Kidney (tissue), 14 donors: Measurements from ENCODE around the gene TENM4. TPM values are rescaled to one million over a fixed set of nuclear protein-coding genes. Genes with fewer than 3 reads are reported as not detected.

Source experiments
- DNase-seq, 5 donors: peaks; one replicate each; pipeline ENCODE4 v3.0.0-alpha.2; 2013 to 2020
- FAIRE-seq: peaks from 2 replicates; lab custom pipeline; 2012; peaks lifted over from hg19 to GRCh38; lab: Jason Lieb, UNC
- H3K27ac ChIP-seq, 2 donors: one replicate each; pipeline ENCODE4 v1.7.0; 2013; ENCODE audit warnings: low read depth in 2 of 2, low read length in 2 of 2, inconsistent platforms in 1 of 2
- H3K27me3 ChIP-seq: one replicate; pipeline ENCODE4 v1.7.1; 2013; ENCODE audit warnings: low read length, inconsistent platforms; ENCODE audit not compliant: control insufficient read depth, insufficient read depth
- H3K36me3 ChIP-seq, 3 donors: one replicate each; pipeline versions ENCODE4 v1.7.0 to v1.7.1; 2013; ENCODE audit warnings: low read length in 3 of 3, control low read depth in 1 of 3, inconsistent platforms in 1 of 3; ENCODE audit not compliant: insufficient read depth in 3 of 3, control insufficient read depth in 2 of 3
- H3K4me1 ChIP-seq, 3 donors: one replicate each; pipeline versions ENCODE4 v1.7.0 to v1.7.1; 2013; ENCODE audit warnings: low read length in 3 of 3, inconsistent platforms in 1 of 3, low read depth in 1 of 3; ENCODE audit not compliant: control insufficient read depth in 2 of 3, insufficient read depth in 2 of 3
- H3K4me3 ChIP-seq, 3 donors: one replicate each; pipeline versions ENCODE4 v1.7.0 to v1.8.1; 2013; ENCODE audit warnings: low read length in 3 of 3, control low read depth in 1 of 3, inconsistent platforms in 1 of 3
- H3K9ac ChIP-seq, 3 donors: one replicate each; pipeline versions ENCODE4 v1.7.0 to v1.7.1; 2013; ENCODE audit warnings: low read length in 3 of 3, control low read depth in 1 of 3, inconsistent platforms in 1 of 3
- H3K9me3 ChIP-seq, 3 donors: one replicate each; pipeline versions ENCODE4 v1.7.0 to v1.7.1; 2013; ENCODE audit warnings: low read length in 3 of 3, control low read depth in 1 of 3, inconsistent platforms in 1 of 3; ENCODE audit not compliant: control insufficient read depth in 2 of 3, insufficient read depth in 1 of 3
- CTCF ChIP-seq: IDR thresholded peaks from 3 replicates; pipeline ENCODE4 v1.5.1; 2012; ENCODE audit warnings: mild to moderate bottlenecking, moderate library complexity, borderline replicate concordance; ENCODE audit not compliant: insufficient read depth; ENCODE audit errors: extremely low read depth
- intact Hi-C: fragments of 100-400 bp; cut with DNase I; formaldehyde crosslinking; loops from one replicate; pipeline ENCODE4 v1.11.1; 2022
- polyA plus RNA-seq: library from polyadenylated mRNA; stranded (reverse); fragments of 350-450 nt; fragmentation: Illumina TruSeq; extraction: RNeasy Lipid Tissue Mini Kit (QIAGEN cat#74804); gene quantifications from one replicate; pipeline ENCODE4 v1.2.3, GENCODE V29; 2014; ENCODE audit warnings: low read depth, low replicate concordance; ENCODE audit not compliant: insufficient read depth
- total RNA-seq: library from RNA; stranded (reverse); fragmentation: NEBNext Ultra II Directional; extraction: Animal tissue kit (Norgen Biotek cat#: 25700); gene quantifications from one replicate; pipeline ENCODE4 v1.2.1, GENCODE V29; 2021
- donor health status: control.
- donor health status: control.
- donor health status: control.
- donor health status: control.
- donor health status: control.
- donor health status: DM: yes; HTN: yes; CAD: no.
- donor health status: Normal renal cell carcinoma (clear cell type).

The TENM4 gene
- total and polyA plus RNA-seq, 2 donors from 2014 or later: 0.34 to 31.0 TPM

- DNase-seq (no peak), FAIRE-seq (no peak)
Observed at GRCh38 chr11:78938971-78939370, 501.9 kb downstream of the TENM4 start.

GRCh38 chr11:78938036-78938435, 502.8 kb downstream of the TENM4 start:
- no peak overlapping the region for H3K9ac ChIP-seq
- no peaks in the 10 kb centered on the region for H3K9me3 ChIP-seq
- peaks cover 0 to 9% (median 0%) of the 10 kb centered on the region in 3 donors for H3K4me1 ChIP-seq
- TF ChIP-seq CTCF: no peak
- no peaks in the 10 kb centered on the region for H3K36me3 ChIP-seq
- DNase-seq: no peak
- no peak for FAIRE-seq
- H3K4me3 ChIP-seq: no peak overlapping the region
- H3K27ac ChIP-seq: no peak overlapping the region
- intact Hi-C loops: no loop called here
- H3K27me3 ChIP-seq: no peaks in the 10 kb centered on the region

More at GRCh38 chr11:78938971-78939370, 501.9 kb downstream of the TENM4 start:
- no peak for TF ChIP-seq CTCF
- Histone ChIP-seq H3K27me3 (no peaks in the 10 kb centered on the region), H3K27ac (no peak overlapping the region), H3K9me3 (no peaks in the 10 kb centered on the region), H3K9ac (no peak overlapping the region), H3K4me1 (peaks cover 0 to 9% (median 0%) of the 10 kb centered on the region in 3 donors), H3K4me3 (no peak overlapping the region), H3K36me3 (no peaks in the 10 kb centered on the region)
- intact Hi-C loops: no loop called here

GRCh38 chr11:78935398-78936068, 505.3 kb downstream of the TENM4 start:
- H3K36me3 ChIP-seq: no peaks in the 10 kb centered on the region
- H3K27ac ChIP-seq: no peak overlapping the region
- no peaks in the 10 kb centered on the region for H3K27me3 ChIP-seq
- FAIRE-seq (no peak), DNase-seq (no peak)
- peaks cover 0 to 6% (median 0%) of the 10 kb centered on the region in 3 donors for H3K4me1 ChIP-seq
- TF ChIP-seq CTCF: no peak
- no peak overlapping the region for H3K9ac ChIP-seq
- no peaks in the 10 kb centered on the region for H3K9me3 ChIP-seq
- H3K4me3 ChIP-seq: no peak overlapping the region
- intact Hi-C loops: no loop called here
